Measurements from ENCODE around the gene DMWD. TPM values are rescaled to one million over a fixed set of nuclear protein-coding genes. Genes with fewer than 3 reads are reported as not detected.
A peak's percentile ranks its signal among the peaks of the same experiment; 100 is the strongest.

The DMWD gene
- total and polyA plus RNA-seq, 2 of the 13 experiments (the other 11 are each of a cell fraction or from before 2014, with no cell fraction given), result 10.3 to 14.9 TPM

DNA sequence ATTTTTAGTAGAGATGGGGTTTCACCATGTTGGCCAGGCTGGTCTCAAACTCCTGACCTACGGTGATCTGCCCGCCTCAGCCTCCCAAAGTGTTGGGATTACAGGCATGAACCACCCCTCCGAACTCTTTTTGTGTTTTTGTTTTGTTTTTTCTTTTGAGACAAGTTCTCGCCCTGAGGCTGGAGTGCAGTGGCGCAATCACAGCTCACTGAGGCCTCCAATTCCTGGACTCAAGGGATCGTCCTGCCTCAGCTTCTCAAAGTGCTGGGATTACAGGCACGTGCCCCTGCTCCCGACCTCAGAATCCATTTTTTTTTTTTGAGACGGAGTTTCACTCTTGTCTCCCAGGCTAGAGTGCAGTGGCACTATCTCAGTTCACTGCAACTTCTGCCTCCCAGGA is 35.0 kb downstream of the DMWD start:
- ChIA-PET POLR2A (interaction anchor here (0.8 to 1.6 kb wide), 2 partner anchors 9 to 11 kb away, joined by 4 to 9 read pairs; partner anchors contain the start of gene SIX5), CTCF (ENCODE audit: low intra/inter-chr PET ratio, low total read pairs) (no interaction called here)
- TF ChIP-seq CEBPB (IDR thresholded peaks at IDR 0.05; ENCODE audit: borderline replicate concordance, low read depth, low read length) (peak; percentile 38; the same call in 1 of the 2 replicates), ZFP1 (CRISPR knock-in tag; IDR thresholded peaks at IDR 0.05) (no peak)
- DNase-seq (ENCODE audit: low spot score) (no peak), FAIRE-seq (no peak), ATAC-seq (no peak)
- Histone ChIP-seq H3K9ac (ENCODE audit: insufficient read depth, low read depth, low read length) (no peak overlapping the region), H3K4me2 (ENCODE audit: low read depth, low read length) (no peak overlapping the region), H4K20me1 (ENCODE audit: insufficient read depth, low read length) (no peaks in the 10 kb centered on the region), H3K4me1 (ENCODE audit: insufficient read depth, low read length) (peaks cover 20% of the 10 kb centered on the region), H3K9me3 (ENCODE audit: low read length) (no peaks in the 10 kb centered on the region), H3K79me2 (ENCODE audit: insufficient read depth, low read length) (no peaks in the 10 kb centered on the region), H3K27ac (ENCODE audit: extremely low read length, insufficient read depth, low read length) (no peak overlapping the region), H3K4me3 (replicated peaks in 1 of 3; ENCODE audit: insufficient read depth in 1 of 3, low read depth in 2 of 3, low read length in 3 of 3) (no peak overlapping the region), H3K27me3 (ENCODE audit: control insufficient read depth in 1 of 2, insufficient read depth in 2 of 2, low read length in 2 of 2) (peaks cover 7 to 52% of the 10 kb centered on the region in 2 experiments; a peak in 4 of 5 replicates), H3K36me3 (replicated peaks in 1 of 2; ENCODE audit: control insufficient read depth in 1 of 2, insufficient read depth in 2 of 2, low read length in 2 of 2) (no peaks in the 10 kb centered on the region), H2AFZ (ENCODE audit: low read length) (no peak overlapping the region)
- intact Hi-C loops (cut with micrococcal nuclease; ENCODE audit: unreplicated experiment) (no loop called here), in situ Hi-C loops (cut with HindIII; ENCODE audit: extremely low pct_ligation_motif_present, low pct_unique_long_range_greater_than_20kb) (no loop called here)
- 34% methylated on average over 9 of the region's 9 CpGs for WGBS (ENCODE audit: low lambda C conversion rate)
- BruUV-seq (replicated peaks), result no TSS peak

DNA sequence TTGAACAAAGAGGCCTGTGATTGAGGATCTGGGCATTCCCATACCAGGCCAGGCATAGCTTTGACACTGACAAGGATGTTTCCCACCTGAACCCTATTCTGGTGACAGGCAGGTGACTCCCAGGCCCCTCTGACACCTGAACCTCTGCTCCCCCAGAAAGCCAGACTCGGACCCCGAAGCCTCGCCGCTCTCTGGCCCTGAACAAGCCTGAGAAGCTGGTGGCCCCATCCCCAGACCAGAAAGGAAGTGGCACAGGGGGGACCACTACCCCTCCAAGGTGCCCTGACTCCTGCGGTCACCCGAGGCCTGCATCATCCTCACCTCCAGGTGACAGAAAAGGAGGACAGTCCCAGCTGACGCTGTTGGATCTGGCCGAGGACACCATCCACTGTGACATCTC is 38.3 kb downstream of the DMWD start:
- ATAC-seq (no peak), DNase-seq (ENCODE audit: low spot score) (no peak), FAIRE-seq (no peak)
- H3K27me3 ChIP-seq (ENCODE audit: control insufficient read depth in 1 of 2, insufficient read depth in 2 of 2, low read length in 2 of 2), result peaks cover 3 to 37% of the 10 kb centered on the region in 2 experiments; a peak in 3 of 5 replicates
- no TSS peak for BruUV-seq (replicated peaks)
- no peak overlapping the region for H3K4me3 ChIP-seq (replicated peaks in 1 of 3; ENCODE audit: insufficient read depth in 1 of 3, low read depth in 2 of 3, low read length in 3 of 3)
- no peaks in the 10 kb centered on the region for H3K9me3 ChIP-seq (ENCODE audit: low read length)
- in situ Hi-C loops (cut with HindIII; ENCODE audit: extremely low pct_ligation_motif_present, low pct_unique_long_range_greater_than_20kb) (no loop called here), intact Hi-C loops (cut with micrococcal nuclease; ENCODE audit: unreplicated experiment) (no loop called here)
- H3K4me2 ChIP-seq (ENCODE audit: low read depth, low read length), result no peak overlapping the region
- peaks cover 20% of the 10 kb centered on the region for H3K4me1 ChIP-seq (ENCODE audit: insufficient read depth, low read length)
- TF ChIP-seq ZNF543 (CRISPR knock-in tag; IDR thresholded peaks at IDR 0.05), result no peak
- no peak overlapping the region for H3K9ac ChIP-seq (ENCODE audit: insufficient read depth, low read depth, low read length)
- H3K36me3 ChIP-seq (replicated peaks in 1 of 2; ENCODE audit: control insufficient read depth in 1 of 2, insufficient read depth in 2 of 2, low read length in 2 of 2), result no peaks in the 10 kb centered on the region
- ChIA-PET POLR2A (interaction anchor here (1.8 to 2.0 kb wide), 2 partner anchors 13 to 15 kb away, joined by 9 to 11 read pairs; partner anchors contain the start of gene SIX5), CTCF (ENCODE audit: low intra/inter-chr PET ratio, low total read pairs) (no interaction called here)
- H3K27ac ChIP-seq (ENCODE audit: extremely low read length, insufficient read depth, low read length), result no peak overlapping the region
- WGBS (ENCODE audit: low lambda C conversion rate), result 94% methylated on average over 4 of the region's 8 CpGs
- no peaks in the 10 kb centered on the region for H4K20me1 ChIP-seq (ENCODE audit: insufficient read depth, low read length)
- no peak overlapping the region for H2AFZ ChIP-seq (ENCODE audit: low read length)
- H3K79me2 ChIP-seq (ENCODE audit: insufficient read depth, low read length), result no peaks in the 10 kb centered on the region
